Spleen (tissue), 7 donors: Measurements from ENCODE around the gene PMPCA.

ENCODE experiments used
- POLR2A ChIP-seq, 3 donors: fragments of 450-650 bp; IDR thresholded peaks; one replicate each; pipeline ENCODE4 v1.5.1; 2017; ENCODE audit warnings: antibody characterized with exemption in 3 of 3, mild to moderate bottlenecking in 1 of 3
- POLR2AphosphoS5 ChIP-seq, 3 donors: sonication (generic); formaldehyde crosslinking; IDR thresholded peaks; one replicate each; pipeline ENCODE4 v1.5.1; 2017; ENCODE audit warnings: antibody characterized with exemption in 3 of 3
- TF ChIP-seq, protein P1 (sequence below), 11 experiments: fragments of 200-600 bp in 7 of 11; fragments of 450-650 bp in 4 of 11; sonication (generic) in 4 of 11; IDR thresholded peaks in 8 of 11; conservative IDR thresholded peaks in 3 of 11; 1 replicate in 7 of 11; 2 replicates in 4 of 11; pipeline versions ENCODE4 v1.4.0 to v1.8.0; 2016 to 2021; ENCODE audit warnings: antibody characterized with exemption in 11 of 11, inconsistent platforms in 4 of 11, mild to moderate bottlenecking in 1 of 11
- donor health status: DM: no; HTN: no; CAD: no; lungs with moderate emphysema.
- donor health status: DM: no; HTN: no; CAD: no.
- donor health status: DM: no; HTN: no; CAD: no.

DNA sequence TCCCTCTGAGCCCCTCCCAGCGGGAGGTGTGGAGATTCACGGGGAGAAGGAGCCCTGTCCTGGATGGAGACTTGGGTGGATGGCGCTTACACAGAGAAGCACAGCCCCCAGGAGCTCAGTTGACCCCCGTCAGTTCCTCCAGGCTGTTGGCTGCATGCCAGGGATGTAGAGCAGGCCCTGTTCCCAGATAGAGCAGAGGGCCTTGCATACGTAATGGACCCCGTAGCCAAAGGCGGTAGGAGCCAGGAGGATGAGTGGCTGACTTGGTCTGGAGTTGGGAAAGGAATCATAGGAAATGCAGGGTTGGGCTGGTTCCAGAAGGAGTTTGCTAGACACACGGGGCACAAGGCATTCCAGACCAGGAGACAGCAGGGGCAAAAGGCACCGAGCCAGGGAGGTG lies 2.5 kb downstream of the PMPCA start:
- TF ChIP-seq, protein P1, sequence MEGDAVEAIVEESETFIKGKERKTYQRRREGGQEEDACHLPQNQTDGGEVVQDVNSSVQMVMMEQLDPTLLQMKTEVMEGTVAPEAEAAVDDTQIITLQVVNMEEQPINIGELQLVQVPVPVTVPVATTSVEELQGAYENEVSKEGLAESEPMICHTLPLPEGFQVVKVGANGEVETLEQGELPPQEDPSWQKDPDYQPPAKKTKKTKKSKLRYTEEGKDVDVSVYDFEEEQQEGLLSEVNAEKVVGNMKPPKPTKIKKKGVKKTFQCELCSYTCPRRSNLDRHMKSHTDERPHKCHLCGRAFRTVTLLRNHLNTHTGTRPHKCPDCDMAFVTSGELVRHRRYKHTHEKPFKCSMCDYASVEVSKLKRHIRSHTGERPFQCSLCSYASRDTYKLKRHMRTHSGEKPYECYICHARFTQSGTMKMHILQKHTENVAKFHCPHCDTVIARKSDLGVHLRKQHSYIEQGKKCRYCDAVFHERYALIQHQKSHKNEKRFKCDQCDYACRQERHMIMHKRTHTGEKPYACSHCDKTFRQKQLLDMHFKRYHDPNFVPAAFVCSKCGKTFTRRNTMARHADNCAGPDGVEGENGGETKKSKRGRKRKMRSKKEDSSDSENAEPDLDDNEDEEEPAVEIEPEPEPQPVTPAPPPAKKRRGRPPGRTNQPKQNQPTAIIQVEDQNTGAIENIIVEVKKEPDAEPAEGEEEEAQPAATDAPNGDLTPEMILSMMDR (IDR thresholded peaks at IDR 0.05 in 8 of 11, conservative IDR thresholded peaks at IDR 0.05 in 3 of 11) = no peak
- TF ChIP-seq POLR2AphosphoS5 (IDR thresholded peaks at IDR 0.05) (no peak), POLR2A (IDR thresholded peaks at IDR 0.05) (no peak)
